KOPT-K1 (cell line): Measurements from ENCODE around the gene THEMIS.
A peak's percentile ranks its signal among the peaks of the same experiment; 100 is the strongest.
"Not testable (repeated sequence)": the region's sequence is repeated elsewhere in the genome, so short reads cannot be mapped to it uniquely, and the experiment has no call there.

Experiments
- H3K27ac ChIP-seq: fragments of 200-600 bp; sonication (generic); 2 replicates; pipeline ENCODE4 v1.5.1; 2016; ENCODE audit warnings: antibody characterized with exemption, mild to moderate bottlenecking, low read depth, low read length; ENCODE audit not compliant: poor library complexity, severe bottlenecking
- H3K36me3 ChIP-seq: fragments of 200-600 bp; sonication (generic); 2 replicates; pipeline ENCODE4 v1.5.1; 2017; ENCODE audit warnings: antibody characterized with exemption, mild to moderate bottlenecking, low read length, moderate library complexity; ENCODE audit not compliant: insufficient read depth
- H3K9me3 ChIP-seq: fragments of 200-600 bp; sonication (generic); 2 replicates; pipeline ENCODE4 v1.5.1; 2017; ENCODE audit warnings: antibody characterized with exemption, low read length, mild to moderate bottlenecking; ENCODE audit not compliant: insufficient read depth, poor library complexity, severe bottlenecking

Gene THEMIS, protein sequence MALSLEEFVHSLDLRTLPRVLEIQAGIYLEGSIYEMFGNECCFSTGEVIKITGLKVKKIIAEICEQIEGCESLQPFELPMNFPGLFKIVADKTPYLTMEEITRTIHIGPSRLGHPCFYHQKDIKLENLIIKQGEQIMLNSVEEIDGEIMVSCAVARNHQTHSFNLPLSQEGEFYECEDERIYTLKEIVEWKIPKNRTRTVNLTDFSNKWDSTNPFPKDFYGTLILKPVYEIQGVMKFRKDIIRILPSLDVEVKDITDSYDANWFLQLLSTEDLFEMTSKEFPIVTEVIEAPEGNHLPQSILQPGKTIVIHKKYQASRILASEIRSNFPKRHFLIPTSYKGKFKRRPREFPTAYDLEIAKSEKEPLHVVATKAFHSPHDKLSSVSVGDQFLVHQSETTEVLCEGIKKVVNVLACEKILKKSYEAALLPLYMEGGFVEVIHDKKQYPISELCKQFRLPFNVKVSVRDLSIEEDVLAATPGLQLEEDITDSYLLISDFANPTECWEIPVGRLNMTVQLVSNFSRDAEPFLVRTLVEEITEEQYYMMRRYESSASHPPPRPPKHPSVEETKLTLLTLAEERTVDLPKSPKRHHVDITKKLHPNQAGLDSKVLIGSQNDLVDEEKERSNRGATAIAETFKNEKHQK

DNA sequence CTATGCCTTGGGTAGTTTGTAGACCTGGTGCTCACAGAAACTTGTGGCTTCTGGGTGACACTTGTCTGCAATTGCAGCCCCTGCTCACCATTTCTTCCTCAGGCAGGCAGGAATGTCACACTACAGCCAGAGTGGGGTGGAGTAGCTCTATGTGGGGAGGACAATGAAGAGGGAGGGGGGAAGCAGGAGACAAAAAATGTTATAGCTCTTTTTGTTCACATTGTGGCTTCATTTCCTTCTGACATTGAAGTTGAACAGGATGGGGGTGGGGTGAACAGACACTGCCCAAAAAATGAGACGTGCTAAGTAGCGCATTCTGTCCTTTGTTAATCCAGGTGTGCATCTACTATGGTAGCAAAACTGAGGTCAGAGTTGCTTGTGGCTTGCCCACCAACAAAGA is at the start of gene THEMIS:
THEMIS (minus strand) TSS at position 124 of the 400 bp plus-strand sequence. CDS start 126 bp downstream, outside the sequence.
- H3K9me3 ChIP-seq, result peaks cover 13% of the 10 kb centered on the region
- no peaks in the 10 kb centered on the region for H3K36me3 ChIP-seq
- peak within 1 kb of the TSS; percentile 97 for H3K27ac ChIP-seq

DNA sequence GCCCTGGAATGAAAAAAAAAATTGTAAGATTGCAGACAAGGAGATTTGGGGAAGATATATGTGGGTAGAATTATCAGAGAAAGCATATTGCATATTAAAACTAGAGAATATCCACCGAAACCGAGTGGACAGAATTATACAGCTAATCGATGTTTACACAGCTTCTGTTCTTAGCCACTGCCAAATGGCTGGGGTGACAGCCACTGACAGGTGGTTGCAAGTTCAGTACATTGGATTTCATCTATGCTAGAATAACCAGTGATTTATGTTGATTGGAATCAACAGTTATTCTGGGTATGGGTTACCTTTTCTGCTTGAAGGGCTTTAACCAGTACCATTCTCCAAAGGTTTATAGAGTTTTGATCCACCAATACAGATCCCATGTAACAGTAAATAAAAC is 48.4 kb upstream of the THEMIS start:
- H3K36me3 ChIP-seq, result no peaks in the 10 kb centered on the region
- peak overlapping the region; percentile 96 for H3K27ac ChIP-seq
- peaks cover 33% of the 10 kb centered on the region for H3K9me3 ChIP-seq

DNA sequence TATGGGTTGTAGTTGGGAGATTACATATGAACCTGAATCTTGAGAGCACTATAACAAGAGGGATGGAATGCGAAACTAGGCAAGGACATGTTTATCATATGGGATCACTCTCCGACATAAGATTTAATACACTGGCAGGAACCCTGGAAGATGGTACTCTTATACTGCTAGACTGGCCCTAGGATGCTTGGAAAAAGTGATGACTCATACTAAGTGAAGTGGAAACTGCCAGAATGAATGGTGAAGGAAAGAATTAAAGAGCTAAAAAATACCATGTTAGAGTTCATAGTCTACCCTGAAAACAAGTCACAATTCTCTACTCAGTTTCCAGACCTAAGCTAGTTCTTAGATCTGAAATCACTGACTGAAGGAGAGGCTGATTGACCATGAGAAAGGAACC is 45.5 kb upstream of the THEMIS start:
- H3K27ac ChIP-seq, result no peak overlapping the region
- no peaks in the 10 kb centered on the region for H3K36me3 ChIP-seq

DNA sequence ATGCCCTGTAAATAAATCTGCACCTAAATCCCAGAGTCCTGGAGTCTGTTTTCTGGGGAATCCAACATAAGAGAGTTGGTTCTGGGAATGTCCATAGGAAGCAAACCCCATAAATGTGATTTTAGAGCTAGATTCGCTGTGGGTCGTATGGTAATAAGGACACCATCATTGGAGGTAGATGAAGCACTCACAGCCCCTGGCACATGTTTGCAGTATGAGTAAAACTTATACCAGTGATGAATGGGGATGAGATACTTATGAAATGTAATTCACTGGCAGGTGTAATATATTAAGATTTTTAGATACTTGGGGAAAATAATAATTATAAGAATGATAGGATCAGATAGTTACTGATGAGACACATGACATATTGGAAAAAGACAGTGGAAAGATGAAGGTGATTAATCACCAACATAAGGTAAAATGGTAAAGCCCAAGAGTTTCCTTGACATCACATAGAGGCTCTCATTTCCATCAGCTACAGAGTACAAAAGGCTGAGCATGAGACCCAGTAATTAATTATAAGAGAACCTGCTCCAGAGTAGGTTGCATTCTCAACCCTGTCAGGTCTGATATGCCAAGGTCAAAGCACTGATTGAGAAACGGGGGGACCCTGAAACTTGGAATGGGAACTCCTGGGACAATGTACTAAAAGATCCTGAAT is 44.7 kb upstream of the THEMIS start:
- no peaks in the 10 kb centered on the region for H3K36me3 ChIP-seq
- peaks cover 29% of the 10 kb centered on the region for H3K9me3 ChIP-seq
- H3K27ac ChIP-seq, result no peak overlapping the region

More for the DNA sequence above, 45.5 kb upstream of the THEMIS start:
- H3K9me3 ChIP-seq, result peaks cover 29% of the 10 kb centered on the region

DNA sequence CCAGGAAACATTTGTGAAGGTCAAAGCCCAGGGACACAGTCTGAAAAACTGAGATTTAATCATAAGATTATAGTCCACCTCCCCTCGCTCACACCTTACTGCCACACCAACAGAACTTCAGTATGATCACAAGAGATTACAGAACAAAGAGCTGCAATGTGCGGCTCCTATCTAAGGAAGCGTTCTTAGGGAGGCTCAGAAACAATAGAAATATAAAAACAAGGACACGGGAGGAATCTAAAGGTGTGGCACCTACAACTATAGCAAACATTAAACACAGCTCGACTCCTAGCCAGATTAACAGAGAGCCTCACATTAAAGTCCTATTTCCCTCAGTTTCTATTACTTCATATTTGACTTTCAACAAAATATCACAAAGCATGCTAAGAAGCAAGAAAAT is 40.4 kb upstream of the THEMIS start:
- Histone ChIP-seq H3K27ac (no peak overlapping the region), H3K36me3 (no peaks in the 10 kb centered on the region), H3K9me3 (peaks cover 6% of the 10 kb centered on the region)

DNA sequence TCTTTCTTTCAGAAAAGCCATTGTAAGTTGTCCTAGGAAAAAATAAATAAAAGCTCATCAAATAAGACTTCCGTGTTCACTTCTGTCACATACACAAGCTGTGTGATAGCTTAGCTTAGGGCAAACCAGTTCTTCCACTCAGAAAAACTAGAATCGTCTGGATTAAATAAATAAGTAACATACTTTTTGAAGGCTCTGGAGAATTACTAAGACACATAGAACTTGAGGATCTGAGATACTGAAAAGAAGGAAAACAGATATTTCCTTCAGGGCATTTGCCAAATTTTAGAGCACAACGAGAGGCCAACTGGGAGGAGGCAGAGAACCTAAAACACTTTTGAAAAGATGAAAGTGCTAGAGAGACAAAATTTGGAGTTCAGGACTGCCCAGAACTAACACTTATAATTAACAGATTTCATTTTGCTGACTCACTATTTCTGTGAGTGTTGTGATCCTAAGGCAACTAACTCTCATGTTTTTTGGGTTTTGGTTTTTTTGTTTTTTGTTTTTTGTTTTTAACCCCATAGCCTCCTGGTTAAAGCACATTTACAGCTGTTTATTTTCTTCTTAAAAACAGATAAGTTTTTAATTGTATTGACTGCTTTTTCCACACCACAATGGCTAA is 38.7 kb upstream of the THEMIS start:
- Histone ChIP-seq H3K27ac (peak overlapping the region; percentile 37), H3K9me3 (no peaks in the 10 kb centered on the region)

DNA sequence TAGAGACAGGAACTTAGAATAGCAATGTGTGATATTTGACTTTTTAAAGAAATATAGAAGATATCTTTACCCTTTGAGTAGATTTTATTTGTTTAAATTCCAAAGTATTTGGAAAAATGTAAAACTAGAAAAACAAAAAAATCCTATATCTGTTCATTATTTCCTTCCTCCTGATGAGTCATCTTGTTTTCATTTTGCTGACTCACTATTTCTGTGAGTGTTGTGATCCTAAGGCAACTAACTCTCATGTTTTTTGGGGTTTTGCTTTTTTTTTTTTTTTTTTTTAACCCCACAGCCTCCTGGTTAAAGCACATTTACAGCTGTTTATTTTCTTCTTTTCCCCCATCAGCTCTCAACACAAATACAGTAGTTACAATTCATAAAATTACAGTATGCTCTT is 37.8 kb upstream of the THEMIS start:
- H3K9me3 ChIP-seq, result peaks cover 8% of the 10 kb centered on the region
- peak overlapping the region; percentile 37 for H3K27ac ChIP-seq
- no peaks in the 10 kb centered on the region for H3K36me3 ChIP-seq

More for the DNA sequence above, 38.7 kb upstream of the THEMIS start:
- H3K36me3 ChIP-seq, result no peaks in the 10 kb centered on the region

DNA sequence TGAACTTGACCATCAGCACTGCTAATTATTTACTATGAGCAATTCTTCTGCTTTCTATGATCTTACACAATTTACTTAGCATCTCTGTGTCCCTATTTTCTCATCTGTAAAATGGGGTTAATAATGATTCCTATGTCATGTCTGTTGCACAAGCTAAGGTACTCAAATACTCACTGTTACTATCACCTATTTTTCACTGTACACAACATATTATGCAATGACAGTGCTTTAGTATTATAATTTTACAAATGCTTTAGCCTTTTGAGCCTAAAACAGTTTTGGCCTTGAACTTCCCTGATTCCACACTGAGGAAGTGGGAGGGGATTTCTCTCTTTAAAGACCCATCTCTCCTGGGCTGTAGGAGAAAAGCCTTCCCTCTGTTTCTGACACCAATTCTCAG is 36.9 kb upstream of the THEMIS start:
- Histone ChIP-seq H3K27ac (peak overlapping the region; percentile 20), H3K36me3 (no peaks in the 10 kb centered on the region), H3K9me3 (peaks cover 17% of the 10 kb centered on the region)

DNA sequence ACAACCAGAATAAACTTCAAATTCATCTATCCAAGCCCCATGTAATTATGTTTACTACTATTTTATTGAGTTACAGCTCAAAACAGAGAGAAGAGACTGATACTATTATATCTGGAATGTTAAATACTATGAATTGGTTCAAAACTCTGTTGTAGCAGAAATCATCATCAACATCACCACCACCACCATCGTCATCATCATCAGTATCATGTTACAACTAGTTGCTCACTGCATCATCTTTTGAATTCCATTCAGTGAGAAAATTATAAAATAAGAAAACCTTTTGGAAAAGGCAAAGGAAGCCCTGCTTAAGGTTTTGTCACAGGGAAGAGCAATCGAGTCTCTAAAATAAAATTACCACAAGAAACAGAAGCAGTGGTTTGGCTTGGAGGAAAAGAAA is 36.2 kb upstream of the THEMIS start:
- Histone ChIP-seq H3K36me3 (no peaks in the 10 kb centered on the region), H3K9me3 (peaks cover 24% of the 10 kb centered on the region), H3K27ac (no peak overlapping the region)

DNA sequence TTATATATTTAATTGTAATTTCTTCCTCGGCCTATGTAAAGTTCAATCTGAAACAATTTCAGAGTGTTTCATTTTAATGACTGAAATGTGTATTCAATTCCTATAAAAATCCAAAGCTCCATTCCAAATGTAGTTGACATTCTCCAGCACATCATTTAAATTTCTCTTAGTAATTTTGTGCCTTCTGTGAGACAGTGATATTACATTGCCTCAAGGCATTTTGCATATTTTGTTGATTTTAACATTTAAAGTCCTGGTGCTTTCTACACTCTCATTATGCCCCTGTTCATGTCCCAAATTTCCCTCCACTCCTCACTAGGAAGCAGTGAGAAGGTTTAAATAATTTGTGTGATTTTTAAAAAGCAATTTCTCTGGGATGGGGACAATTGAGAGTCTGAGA is 34.1 kb upstream of the THEMIS start:
- H3K36me3 ChIP-seq, result no peaks in the 10 kb centered on the region
- H3K27ac ChIP-seq, result no peak overlapping the region

DNA sequence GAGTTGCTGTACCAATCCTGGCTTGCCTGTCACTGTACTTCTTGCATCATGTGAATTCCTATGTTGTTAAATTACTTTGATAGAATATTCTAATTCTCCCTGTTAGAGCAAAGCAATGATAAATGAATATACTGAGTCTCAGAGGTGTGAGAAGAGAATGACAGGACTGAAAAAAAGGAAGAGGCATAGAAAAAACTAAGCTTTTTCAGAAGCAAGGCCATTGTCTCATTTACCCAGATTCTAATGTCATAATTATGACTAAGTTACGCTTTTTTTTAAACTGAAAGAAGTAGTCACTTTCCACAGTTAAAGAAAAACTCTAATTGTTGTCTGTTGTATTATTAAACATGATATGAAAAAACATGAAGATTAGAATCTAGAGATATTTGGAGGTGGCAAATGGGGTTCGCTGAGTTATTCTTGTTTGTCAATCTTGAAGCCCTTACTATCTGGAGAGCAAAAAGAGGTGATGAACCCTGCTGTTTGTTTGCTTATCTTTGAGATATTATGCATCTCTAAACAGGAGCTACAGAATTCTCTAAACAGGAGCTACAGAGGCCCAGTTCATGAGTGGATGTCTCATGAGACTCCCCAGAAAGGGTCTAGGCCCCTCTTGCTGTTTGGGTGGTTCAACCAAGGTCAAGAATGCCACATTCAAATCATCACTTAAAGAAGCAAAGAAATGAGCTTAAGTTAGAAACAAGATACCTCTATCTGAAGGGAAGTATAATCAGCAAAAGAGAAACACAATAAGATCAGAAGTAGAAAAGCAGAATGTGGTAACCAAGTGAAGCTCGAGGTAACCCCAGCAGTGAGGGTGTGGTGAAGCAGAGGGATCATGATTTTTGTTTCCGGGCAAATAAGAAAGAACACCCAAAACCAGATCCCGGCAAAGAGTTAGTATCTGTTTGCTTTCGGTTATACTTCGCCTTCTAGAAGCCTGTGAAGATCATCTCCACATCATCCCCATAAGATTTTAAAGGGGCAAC is 33.3 kb upstream of the THEMIS start:
- peaks cover 24% of the 10 kb centered on the region for H3K9me3 ChIP-seq
- H3K27ac ChIP-seq, result peak overlapping the region; percentile 32
- H3K36me3 ChIP-seq, result no peaks in the 10 kb centered on the region

More for the DNA sequence above, 34.1 kb upstream of the THEMIS start:
- H3K9me3 ChIP-seq, result peaks cover 24% of the 10 kb centered on the region

DNA sequence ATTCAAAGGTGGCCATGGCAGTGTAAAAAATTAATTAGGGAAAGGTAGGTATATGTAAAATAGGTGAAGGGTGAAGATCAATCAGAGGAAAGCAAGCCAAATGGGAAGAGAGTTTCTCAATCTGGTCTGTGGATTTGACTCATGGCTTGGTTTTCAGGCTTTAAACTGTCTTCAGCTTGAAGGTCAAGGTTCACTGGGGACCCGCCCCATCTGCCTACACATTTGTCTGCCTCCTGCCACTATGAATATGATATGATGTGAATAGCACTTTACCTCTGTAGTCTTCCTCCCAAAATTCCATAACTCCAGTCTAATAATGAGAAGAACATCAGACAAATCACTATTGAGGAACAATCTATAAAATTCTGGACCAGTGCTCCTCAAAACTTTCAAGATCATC is 32.3 kb upstream of the THEMIS start:
- no peak overlapping the region for H3K27ac ChIP-seq
- peaks cover 24% of the 10 kb centered on the region for H3K9me3 ChIP-seq
- H3K36me3 ChIP-seq, result no peaks in the 10 kb centered on the region

DNA sequence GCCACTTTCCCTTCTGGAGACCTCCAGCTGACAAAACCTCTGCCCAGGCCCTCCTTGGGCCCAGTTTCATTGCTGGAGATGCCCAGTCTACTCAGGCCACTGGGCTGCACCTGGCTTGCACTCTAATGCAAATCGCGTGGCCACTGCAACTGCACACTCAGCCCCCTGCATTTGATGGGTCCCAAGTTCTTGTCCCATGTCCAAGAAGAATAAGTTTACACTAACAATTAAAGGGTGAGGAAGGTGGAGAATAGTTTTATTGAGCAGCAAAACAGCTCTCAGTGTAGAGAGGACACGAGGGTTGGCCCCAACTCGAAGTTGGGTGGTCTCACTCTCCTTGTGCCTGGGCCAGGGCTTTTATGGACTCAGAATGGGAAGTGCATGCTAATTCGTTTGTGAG is 31.9 kb upstream of the THEMIS start:
- Histone ChIP-seq H3K27ac (no peak overlapping the region), H3K36me3 (no peaks in the 10 kb centered on the region), H3K9me3 (peaks cover 24% of the 10 kb centered on the region)

DNA sequence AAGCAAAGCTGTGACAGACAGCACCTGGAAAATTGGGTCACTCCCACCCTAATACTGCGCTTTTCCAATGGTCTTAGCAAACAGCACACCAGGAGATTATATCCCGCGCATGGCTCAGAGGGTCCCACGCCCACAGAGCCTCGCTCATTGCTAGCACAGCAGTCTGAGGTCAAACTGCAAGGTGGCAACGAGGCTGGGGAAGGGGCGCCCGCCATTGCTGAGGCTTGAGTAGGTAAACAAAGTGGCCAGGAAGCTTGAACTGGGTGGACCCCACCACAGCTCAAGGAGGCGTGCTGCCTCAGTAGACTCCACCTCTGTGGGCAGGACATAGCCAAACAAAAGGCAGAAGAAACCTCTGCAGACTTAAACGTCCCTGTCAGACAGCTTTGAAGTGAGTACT is 25.6 kb upstream of the THEMIS start:
- H3K27ac ChIP-seq, H3K36me3 ChIP-seq: not testable (repeated sequence)
- H3K9me3 ChIP-seq, result peaks cover 35% of the 10 kb centered on the region
